ENCODE results near the gene SPOCD1.

The SPOCD1 gene

DNA sequence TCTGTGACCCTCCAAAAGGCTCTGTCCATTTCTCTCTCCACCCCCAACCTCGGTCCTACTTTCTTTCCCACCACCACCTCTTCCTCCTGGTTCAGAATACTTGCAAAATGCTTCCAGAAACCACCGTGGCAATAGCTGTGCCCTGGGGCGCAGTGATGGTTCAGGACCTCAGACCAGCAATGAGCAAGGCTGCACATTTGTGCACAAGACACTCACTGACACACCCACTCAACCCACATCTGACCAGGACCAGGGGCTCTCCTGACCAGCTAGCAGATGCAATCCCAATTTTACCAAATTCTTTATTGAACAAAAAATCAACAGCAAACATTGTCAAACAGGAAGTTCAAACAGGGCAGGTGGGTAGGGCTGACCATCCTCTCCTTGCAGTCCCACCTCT lies 25.7 kb downstream of the SPOCD1 start:
- H3F3A ChIP-seq (ENCODE audit: low read depth), result no peaks in the 10 kb centered on the region
- no peaks in the 10 kb centered on the region for H4K20me1 ChIP-seq (ENCODE audit: insufficient read depth, low read length, poor library complexity, severe bottlenecking)
- TF ChIP-seq, protein P1, sequence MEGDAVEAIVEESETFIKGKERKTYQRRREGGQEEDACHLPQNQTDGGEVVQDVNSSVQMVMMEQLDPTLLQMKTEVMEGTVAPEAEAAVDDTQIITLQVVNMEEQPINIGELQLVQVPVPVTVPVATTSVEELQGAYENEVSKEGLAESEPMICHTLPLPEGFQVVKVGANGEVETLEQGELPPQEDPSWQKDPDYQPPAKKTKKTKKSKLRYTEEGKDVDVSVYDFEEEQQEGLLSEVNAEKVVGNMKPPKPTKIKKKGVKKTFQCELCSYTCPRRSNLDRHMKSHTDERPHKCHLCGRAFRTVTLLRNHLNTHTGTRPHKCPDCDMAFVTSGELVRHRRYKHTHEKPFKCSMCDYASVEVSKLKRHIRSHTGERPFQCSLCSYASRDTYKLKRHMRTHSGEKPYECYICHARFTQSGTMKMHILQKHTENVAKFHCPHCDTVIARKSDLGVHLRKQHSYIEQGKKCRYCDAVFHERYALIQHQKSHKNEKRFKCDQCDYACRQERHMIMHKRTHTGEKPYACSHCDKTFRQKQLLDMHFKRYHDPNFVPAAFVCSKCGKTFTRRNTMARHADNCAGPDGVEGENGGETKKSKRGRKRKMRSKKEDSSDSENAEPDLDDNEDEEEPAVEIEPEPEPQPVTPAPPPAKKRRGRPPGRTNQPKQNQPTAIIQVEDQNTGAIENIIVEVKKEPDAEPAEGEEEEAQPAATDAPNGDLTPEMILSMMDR (conservative IDR thresholded peaks at IDR 0.05; ENCODE audit: low read length), result no peak
- TF ChIP-seq EZH2phosphoT487 (IDR thresholded peaks at IDR 0.05; ENCODE audit: borderline replicate concordance), result no peak
- no peak overlapping the region for H3K4me2 ChIP-seq (ENCODE audit: low read depth, low read length, poor library complexity, severe bottlenecking)
- no peak overlapping the region for H3K9ac ChIP-seq (ENCODE audit: low read depth, low read length, poor library complexity, severe bottlenecking)
- no peaks in the 10 kb centered on the region for H3K27me3 ChIP-seq (ENCODE audit: insufficient read depth, low read length, poor library complexity, severe bottlenecking)
- H3K4me3 ChIP-seq (ENCODE audit: low read length, poor library complexity, severe bottlenecking), result no peak overlapping the region
- H3K9me3 ChIP-seq (ENCODE audit: insufficient read depth, low read depth, low read length), result no peaks in the 10 kb centered on the region
- no peaks in the 10 kb centered on the region for H3K36me3 ChIP-seq (ENCODE audit: insufficient read depth, low read length)
- no peaks in the 10 kb centered on the region for H3K79me2 ChIP-seq (ENCODE audit: insufficient read depth, low read length)
- no peak overlapping the region for H2AFZ ChIP-seq (ENCODE audit: low read length)
- no peaks in the 10 kb centered on the region for H3K9me2 ChIP-seq (replicated peaks; ENCODE audit: low read depth, low read length)
- peaks cover 22% of the 10 kb centered on the region for H3K4me1 ChIP-seq (ENCODE audit: insufficient read depth, low read length, poor library complexity, severe bottlenecking)

DNA sequence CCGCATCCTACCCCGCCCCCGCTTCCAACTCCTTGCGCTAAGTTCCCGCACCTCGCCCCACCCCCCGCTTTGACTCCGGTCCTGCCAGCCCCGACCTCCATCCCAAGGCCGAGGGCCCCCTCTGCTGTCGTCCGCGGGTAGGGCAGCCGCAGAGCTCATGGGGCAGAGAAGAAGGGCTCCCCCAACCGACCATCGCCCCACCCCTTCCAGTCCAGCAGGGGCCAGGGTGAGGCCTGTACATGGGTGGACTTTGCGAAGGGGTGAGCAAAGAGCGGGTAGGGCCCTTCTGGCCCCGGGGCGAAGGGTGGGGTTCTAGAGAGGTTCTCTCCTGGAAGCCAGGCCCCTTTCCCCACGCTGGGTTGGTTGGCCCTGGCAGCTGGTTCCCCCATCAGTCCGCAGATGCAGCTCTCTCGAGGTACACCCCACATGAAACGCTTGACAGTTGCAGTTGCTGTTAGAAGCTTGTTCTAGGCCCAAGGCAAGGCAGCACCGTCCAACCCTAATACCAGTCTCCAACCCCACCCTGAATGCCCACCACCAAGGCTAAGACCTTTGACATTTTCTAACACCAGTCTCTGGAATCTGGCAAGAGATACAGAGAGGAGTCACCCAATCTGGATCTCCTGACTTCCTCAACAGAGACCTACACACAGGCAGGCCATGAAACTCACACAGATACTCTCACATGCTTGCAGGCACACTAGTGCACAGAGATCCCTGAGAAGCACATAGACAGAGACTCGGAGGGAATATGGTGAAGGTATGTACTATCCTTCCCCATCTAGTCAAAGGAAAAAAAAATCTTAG lies 26.4 kb downstream of the SPOCD1 start:
- peaks cover 28% of the 10 kb centered on the region for H3K4me1 ChIP-seq (ENCODE audit: insufficient read depth, low read length, poor library complexity, severe bottlenecking)
- no peaks in the 10 kb centered on the region for H3F3A ChIP-seq (ENCODE audit: low read depth)
- peak overlapping the region; percentile 92 for H2AFZ ChIP-seq (ENCODE audit: low read length)
- H3K4me2 ChIP-seq (ENCODE audit: low read depth, low read length, poor library complexity, severe bottlenecking), result peak overlapping the region; percentile 99
- no peaks in the 10 kb centered on the region for H3K9me3 ChIP-seq (ENCODE audit: insufficient read depth, low read depth, low read length)
- H4K20me1 ChIP-seq (ENCODE audit: insufficient read depth, low read length, poor library complexity, severe bottlenecking), result no peaks in the 10 kb centered on the region
- no peaks in the 10 kb centered on the region for H3K9me2 ChIP-seq (replicated peaks; ENCODE audit: low read depth, low read length)
- H3K9ac ChIP-seq (ENCODE audit: low read depth, low read length, poor library complexity, severe bottlenecking), result peak overlapping the region; percentile 66
- peak overlapping the region; percentile 75 for H3K4me3 ChIP-seq (ENCODE audit: low read length, poor library complexity, severe bottlenecking)
- H3K27me3 ChIP-seq (ENCODE audit: insufficient read depth, low read length, poor library complexity, severe bottlenecking), result no peaks in the 10 kb centered on the region
- no peaks in the 10 kb centered on the region for H3K79me2 ChIP-seq (ENCODE audit: insufficient read depth, low read length)
- TF ChIP-seq, protein P1 (conservative IDR thresholded peaks at IDR 0.05; ENCODE audit: low read length), result peak; percentile 92
- no peak for TF ChIP-seq EZH2phosphoT487 (IDR thresholded peaks at IDR 0.05; ENCODE audit: borderline replicate concordance)
- H3K36me3 ChIP-seq (ENCODE audit: insufficient read depth, low read length), result no peaks in the 10 kb centered on the region

DNA sequence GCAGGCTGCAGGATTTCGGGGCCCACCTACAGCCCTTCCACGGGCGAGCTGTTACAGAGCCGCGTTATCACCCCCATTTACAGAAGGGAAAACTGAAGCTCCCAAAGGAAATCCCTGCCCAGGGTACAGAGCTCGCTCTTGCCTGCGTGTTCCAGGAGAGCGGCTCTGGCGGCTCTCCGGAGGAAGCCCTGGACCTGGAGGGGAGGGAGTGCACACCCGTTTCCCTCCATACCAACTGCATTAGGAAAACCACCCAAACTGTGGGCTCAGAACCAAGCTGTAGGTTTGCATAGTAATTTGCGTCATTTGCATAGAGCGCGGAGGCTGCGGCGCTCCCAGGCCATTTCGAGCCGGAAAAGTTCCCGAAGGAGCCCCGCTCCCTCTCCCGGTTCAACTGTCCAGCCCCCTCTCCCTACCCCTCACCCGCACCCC lies 27.0 kb downstream of the SPOCD1 start:
- no peaks in the 10 kb centered on the region for H3K27me3 ChIP-seq (ENCODE audit: insufficient read depth, low read length, poor library complexity, severe bottlenecking)
- peaks cover 28% of the 10 kb centered on the region for H3K4me1 ChIP-seq (ENCODE audit: insufficient read depth, low read length, poor library complexity, severe bottlenecking)
- no peaks in the 10 kb centered on the region for H3K9me3 ChIP-seq (ENCODE audit: insufficient read depth, low read depth, low read length)
- peak overlapping the region; percentile 75 for H3K4me3 ChIP-seq (ENCODE audit: low read length, poor library complexity, severe bottlenecking)
- H3K9me2 ChIP-seq (replicated peaks; ENCODE audit: low read depth, low read length), result no peaks in the 10 kb centered on the region
- peak overlapping the region; percentile 66 for H3K9ac ChIP-seq (ENCODE audit: low read depth, low read length, poor library complexity, severe bottlenecking)
- H3F3A ChIP-seq (ENCODE audit: low read depth), result no peaks in the 10 kb centered on the region
- no peaks in the 10 kb centered on the region for H3K79me2 ChIP-seq (ENCODE audit: insufficient read depth, low read length)
- TF ChIP-seq, protein P1 (conservative IDR thresholded peaks at IDR 0.05; ENCODE audit: low read length), result no peak
- no peak for TF ChIP-seq EZH2phosphoT487 (IDR thresholded peaks at IDR 0.05; ENCODE audit: borderline replicate concordance)
- peak overlapping the region; percentile 92 for H2AFZ ChIP-seq (ENCODE audit: low read length)
- peak overlapping the region; percentile 99 for H3K4me2 ChIP-seq (ENCODE audit: low read depth, low read length, poor library complexity, severe bottlenecking)
- H4K20me1 ChIP-seq (ENCODE audit: insufficient read depth, low read length, poor library complexity, severe bottlenecking), result no peaks in the 10 kb centered on the region
- H3K36me3 ChIP-seq (ENCODE audit: insufficient read depth, low read length), result no peaks in the 10 kb centered on the region
